Measurements from ENCODE around the gene BRD3OS. TPM values are rescaled to one million over a fixed set of nuclear protein-coding genes. Genes with fewer than 3 reads are reported as not detected.
"Not testable (repeated sequence)": the region's sequence is repeated elsewhere in the genome, so short reads cannot be mapped to it uniquely, and the experiment has no call there.

Gene BRD3OS
- total RNA-seq, 1 donor from 2014 or later, result 23.6 TPM

DNA sequence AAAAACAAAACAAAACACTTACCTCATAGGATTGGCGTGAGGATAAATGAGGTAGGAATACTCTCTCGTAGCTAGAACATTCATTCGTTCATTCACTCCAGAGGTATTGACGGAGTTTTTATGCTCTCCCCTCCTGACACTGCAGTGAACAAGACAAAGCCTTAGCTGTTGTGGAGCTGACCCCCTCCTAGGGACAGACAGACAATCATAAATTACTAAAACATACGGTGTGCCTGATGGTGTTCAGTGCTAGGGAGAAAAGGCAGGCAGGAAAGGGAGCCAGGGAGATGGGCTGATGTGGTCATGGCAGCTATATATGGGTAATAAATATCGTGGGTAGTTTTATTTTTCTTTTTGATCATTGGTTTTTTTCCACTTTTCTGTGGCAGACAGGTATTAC, 48.2 kb downstream of the BRD3OS start:
- DNase-seq (ENCODE audit: low spot score in 2 of 2) (no peak), FAIRE-seq (no peak)

DNA sequence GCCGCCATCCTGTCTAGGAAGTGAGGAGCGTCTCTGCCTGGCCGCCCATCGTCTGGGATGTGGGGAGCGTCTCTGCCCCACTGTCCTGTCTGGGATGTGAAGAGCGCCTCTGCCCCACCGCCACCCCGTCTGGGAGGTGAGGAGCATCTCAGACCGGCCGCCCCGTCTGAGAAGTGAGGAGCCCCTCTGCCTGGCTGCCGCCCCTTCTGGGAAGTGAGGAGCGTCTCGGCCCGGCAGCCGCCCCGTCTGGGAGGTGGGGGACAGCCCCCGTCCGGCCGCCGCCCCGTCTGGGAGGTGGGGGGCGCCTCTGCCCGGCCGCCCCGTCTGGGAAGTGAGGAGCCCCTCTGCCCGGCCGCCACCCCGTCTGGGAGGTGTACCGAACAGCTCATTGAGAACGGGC, 50.4 kb downstream of the BRD3OS start:
- not testable (repeated sequence) for DNase-seq (ENCODE audit: low spot score in 2 of 2); FAIRE-seq

GRCh38 chr9:134076644-134077043, 51.4 kb downstream of the BRD3OS start:
- FAIRE-seq, result no peak

More at GRCh38 chr9:134076644-134077043, 51.4 kb downstream of the BRD3OS start:
- DNase-seq (ENCODE audit: low spot score in 2 of 2), result no peak

Other genes starting within 250 kb of the BRD3OS start
- 31.0 TPM for gene VAV2, start 33.2 kb upstream of the BRD3OS start, total RNA-seq
- gene BRD3, start 42.5 kb downstream of the BRD3OS start, total RNA-seq, result 24.9 TPM
- gene WDR5, start 110.6 kb downstream of the BRD3OS start, total RNA-seq, result 24.5 TPM
- gene RNU6ATAC, start 139.1 kb downstream of the BRD3OS start, total RNA-seq, result not detected

Measured in frontal cortex (tissue), 4 donors.